Measurements from ENCODE around the gene ATP2B3.

GRCh38 chrX:153588021-153588781 is 70.8 kb downstream of the ATP2B3 start:
- TF ChIP-seq CTCF (optimal IDR thresholded peaks at IDR 0.05 in 1 of 3, IDR thresholded peaks at IDR 0.05 in 1 of 3, conservative IDR thresholded peaks at IDR 0.05 in 1 of 3; ENCODE audit: extremely low read depth in 1 of 3, insufficient read depth in 2 of 3, low read length in 3 of 3): no peak
- TF ChIP-seq EZH2 (IDR thresholded peaks at IDR 0.05; ENCODE audit: low read length): no peak

Measured in keratinocyte (primary cell).